K562 (cell line): Measurements from ENCODE around the gene TMEM164. TPM values are rescaled to one million over a fixed set of nuclear protein-coding genes. Genes with fewer than 3 reads are reported as not detected.

ENCODE experiments used
- TFAM ChIP-seq: fragments of 250-450 bp; sonication (Bioruptor Pico); conservative IDR thresholded peaks from 2 replicates; pipeline ENCODE4 v1.5.0; 2021; ENCODE audit warnings: mild to moderate bottlenecking, moderate library complexity
- ZNF395 ChIP-seq: fragments of 200-800 bp; sonication (Bioruptor generic); IDR thresholded peaks from 2 replicates; pipeline ENCODE4 v1.6.1; 2017; ENCODE audit warnings: missing genetic modification characterization, missing compliant biosample characterization
- polyA plus RNA-seq, 8 experiments: library from polyadenylated mRNA; depleted of rRNA in 4 of 8; stranded (reverse) in 5 of 8; unstranded in 3 of 8; fragments of >200 nt; fragmentation: Nextera tagmentation in 2 of 8; fragmentation: Illumina TruSeq in 1 of 8; extraction: Ambion mirVana in 2 of 8; extraction: Trizol in 1 of 8; gene quantifications; 2 replicates each; pipeline versions ENCODE4 v1.2.1 to v1.2.3, GENCODE V29; 2011 to 2014; ENCODE audit warnings: inconsistent platforms in 1 of 8, missing spikeins in 1 of 8
- total RNA-seq, 7 experiments: library from RNA; depleted of rRNA in 6 of 7; stranded (reverse); fragments of >200 nt in 6 of 7; fragmentation: Illumina TruSeq in 2 of 7; extraction: Trizol in 2 of 7; gene quantifications; 2 replicates each; pipeline versions ENCODE4 v1.2.1 to v1.2.3, GENCODE V29; 2011 to 2021; ENCODE audit warnings: low replicate concordance in 1 of 7
- TF ChIP-seq, protein P1 (sequence below): fragments of 450-650 bp; IDR thresholded peaks from 2 replicates; pipeline ENCODE4 v1.6.1; 2016; ENCODE audit warnings: low read depth
- TF ChIP-seq, protein P2 (sequence below): fragments of 250-450 bp; sonication (Bioruptor Pico); IDR thresholded peaks from 2 replicates; pipeline ENCODE4 v1.5.1; 2021; ENCODE audit warnings: mild to moderate bottlenecking

TMEM164 gene
- total and polyA plus RNA-seq, 9 of the 15 experiments (the other 6 are each of a cell fraction or from before 2014, with no cell fraction given) = 2.4 to 57.3 (median 23.1) TPM

GRCh38 chrX:110086162-110086915 is 83.4 kb downstream of the TMEM164 start (continued):
- TF ChIP-seq, protein P1, sequence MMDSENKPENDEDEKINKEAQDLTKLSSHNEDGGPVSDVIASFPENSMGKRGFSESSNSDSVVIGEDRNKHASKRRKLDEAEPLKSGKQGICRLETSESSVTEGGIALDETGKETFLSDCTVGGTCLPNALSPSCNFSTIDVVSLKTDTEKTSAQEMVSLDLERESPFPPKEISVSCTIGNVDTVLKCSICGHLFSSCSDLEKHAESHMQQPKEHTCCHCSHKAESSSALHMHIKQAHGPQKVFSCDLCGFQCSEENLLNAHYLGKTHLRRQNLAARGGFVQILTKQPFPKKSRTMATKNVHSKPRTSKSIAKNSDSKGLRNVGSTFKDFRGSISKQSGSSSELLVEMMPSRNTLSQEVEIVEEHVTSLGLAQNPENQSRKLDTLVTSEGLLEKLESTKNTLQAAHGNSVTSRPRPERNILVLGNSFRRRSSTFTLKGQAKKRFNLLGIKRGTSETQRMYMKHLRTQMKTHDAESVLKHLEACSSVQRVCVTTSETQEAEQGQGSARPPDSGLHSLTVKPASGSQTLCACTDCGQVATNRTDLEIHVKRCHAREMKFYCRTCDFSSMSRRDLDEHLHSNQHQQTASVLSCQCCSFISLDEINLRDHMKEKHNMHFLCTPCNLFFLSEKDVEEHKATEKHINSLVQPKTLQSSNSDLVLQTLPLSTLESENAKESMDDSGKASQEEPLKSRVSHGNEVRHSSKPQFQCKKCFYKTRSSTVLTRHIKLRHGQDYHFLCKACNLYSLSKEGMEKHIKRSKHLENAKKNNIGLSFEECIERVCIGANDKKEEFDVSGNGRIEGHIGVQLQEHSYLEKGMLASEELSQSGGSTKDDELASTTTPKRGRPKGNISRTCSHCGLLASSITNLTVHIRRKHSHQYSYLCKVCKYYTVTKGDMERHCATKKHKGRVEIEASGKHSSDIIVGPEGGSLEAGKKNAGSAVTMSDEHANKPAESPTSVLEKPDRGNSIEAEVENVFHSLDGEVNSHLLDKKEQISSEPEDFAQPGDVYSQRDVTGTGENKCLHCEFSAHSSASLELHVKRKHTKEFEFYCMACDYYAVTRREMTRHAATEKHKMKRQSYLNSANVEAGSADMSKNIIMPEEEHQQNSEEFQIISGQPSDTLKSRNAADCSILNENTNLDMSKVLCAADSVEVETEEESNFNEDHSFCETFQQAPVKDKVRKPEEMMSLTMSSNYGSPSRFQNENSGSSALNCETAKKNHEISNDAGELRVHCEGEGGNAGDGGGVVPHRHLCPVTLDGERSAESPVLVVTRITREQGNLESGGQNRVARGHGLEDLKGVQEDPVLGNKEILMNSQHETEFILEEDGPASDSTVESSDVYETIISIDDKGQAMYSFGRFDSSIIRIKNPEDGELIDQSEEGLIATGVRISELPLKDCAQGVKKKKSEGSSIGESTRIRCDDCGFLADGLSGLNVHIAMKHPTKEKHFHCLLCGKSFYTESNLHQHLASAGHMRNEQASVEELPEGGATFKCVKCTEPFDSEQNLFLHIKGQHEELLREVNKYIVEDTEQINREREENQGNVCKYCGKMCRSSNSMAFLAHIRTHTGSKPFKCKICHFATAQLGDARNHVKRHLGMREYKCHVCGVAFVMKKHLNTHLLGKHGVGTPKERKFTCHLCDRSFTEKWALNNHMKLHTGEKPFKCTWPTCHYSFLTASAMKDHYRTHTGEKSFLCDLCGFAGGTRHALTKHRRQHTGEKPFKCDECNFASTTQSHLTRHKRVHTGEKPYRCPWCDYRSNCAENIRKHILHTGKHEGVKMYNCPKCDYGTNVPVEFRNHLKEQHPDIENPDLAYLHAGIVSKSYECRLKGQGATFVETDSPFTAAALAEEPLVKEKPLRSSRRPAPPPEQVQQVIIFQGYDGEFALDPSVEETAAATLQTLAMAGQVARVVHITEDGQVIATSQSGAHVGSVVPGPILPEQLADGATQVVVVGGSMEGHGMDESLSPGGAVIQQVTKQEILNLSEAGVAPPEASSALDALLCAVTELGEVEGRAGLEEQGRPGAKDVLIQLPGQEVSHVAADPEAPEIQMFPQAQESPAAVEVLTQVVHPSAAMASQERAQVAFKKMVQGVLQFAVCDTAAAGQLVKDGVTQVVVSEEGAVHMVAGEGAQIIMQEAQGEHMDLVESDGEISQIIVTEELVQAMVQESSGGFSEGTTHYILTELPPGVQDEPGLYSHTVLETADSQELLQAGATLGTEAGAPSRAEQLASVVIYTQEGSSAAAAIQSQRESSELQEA = no peak
- TF ChIP-seq ZNF395 (CRISPR knock-in tag) (no peak), TFAM (CRISPR knock-in tag) (no peak)
- TF ChIP-seq, protein P2, sequence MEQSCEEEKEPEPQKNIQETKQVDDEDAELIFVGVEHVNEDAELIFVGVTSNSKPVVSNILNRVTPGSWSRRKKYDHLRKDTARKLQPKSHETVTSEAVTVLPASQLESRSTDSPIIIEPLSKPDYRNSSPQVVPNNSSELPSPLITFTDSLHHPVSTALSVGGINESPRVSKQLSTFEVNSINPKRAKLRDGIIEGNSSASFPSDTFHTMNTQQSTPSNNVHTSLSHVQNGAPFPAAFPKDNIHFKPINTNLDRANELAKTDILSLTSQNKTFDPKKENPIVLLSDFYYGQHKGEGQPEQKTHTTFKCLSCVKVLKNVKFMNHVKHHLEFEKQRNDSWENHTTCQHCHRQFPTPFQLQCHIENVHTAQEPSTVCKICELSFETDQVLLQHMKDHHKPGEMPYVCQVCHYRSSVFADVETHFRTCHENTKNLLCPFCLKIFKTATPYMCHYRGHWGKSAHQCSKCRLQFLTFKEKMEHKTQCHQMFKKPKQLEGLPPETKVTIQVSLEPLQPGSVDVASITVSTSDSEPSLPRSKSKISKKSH (CRISPR knock-in tag) = no peak
- TF ChIP-seq, all 486 proteins: peak for 4
